IPS DF 4.7 (cell line): ENCODE results near the gene UNC5C.

Source experiments
- DNase-seq: peaks from one replicate; pipeline ENCODE4 v3.0.0-alpha.2; 2013; ENCODE audit warnings: low spot score; ENCODE audit errors: extremely low read depth

Gene UNC5C

DNA sequence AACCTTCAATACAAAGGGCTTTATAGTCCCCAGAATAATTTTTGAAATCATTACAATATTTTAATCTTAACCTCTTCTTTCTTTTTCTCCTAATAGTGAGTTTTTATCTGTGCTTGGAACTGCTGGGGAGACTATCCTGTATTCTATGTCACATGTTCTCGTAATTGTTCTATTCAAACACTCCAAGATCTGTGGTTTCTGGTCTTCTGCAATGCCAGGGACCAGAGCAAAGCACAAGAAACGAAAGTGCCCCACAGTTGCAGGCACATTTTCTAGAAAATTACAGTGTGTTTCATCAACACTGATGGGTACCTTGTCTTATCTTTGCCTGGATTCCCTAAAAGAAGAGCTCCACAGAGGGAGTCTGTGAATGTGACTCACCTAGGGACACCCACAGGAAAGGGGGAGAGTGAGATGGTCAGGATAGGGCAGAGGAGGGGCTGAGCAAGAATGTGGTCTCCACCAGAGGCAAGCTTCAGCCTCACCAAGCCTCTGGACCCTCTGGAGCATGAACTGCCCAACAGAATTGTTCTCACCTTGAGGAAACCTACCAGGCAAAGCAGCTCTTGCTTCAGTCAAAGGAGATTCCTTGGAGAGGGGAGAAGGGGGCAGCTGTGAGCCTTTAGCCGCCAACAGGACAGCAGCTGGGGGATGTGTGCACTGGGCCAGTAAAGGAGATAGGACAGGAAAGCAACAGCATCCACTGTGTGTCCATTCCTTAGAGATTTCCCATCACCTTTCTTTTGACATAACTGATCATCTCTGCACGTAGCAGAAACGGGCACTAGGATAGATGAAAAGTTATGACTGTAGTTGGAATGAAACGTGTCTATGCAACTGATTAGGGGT lies 25.9 kb downstream of the UNC5C start:
- no peak for DNase-seq

DNA sequence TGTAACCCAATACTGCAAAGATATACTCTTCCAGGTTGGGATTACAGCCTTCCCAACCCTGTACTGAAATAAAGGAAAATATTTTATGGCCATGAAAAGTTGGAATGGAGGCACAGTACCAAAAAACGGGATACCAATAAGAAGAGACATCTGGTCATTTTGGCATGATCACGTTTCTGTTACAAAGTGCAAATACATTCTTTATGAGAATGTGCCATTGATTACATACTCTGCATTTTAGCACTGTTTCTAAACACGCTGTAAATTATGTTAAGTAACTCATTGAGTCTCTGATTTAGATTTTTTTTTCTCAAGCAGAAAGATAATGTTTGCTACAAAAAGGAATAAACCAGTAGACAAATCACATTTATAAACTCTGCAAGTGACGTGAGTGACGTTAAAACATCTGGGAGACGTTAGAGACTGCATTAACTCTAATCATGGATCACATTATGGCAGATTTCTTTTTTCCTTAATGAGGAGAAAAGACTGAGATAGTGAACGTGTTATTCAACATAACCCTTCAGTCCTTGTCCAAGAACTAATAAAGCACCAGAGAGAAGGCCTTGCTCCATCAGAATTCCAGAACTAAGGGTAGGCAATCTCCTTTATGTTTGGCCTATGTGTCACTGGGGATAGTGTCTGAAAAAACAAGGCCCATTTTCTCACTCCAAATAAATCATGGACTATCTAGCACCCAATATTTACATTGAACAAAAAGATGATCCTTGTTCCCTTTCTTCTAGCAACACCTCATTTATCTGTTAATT lies 31.0 kb downstream of the UNC5C start:
- DNase-seq = no peak

DNA sequence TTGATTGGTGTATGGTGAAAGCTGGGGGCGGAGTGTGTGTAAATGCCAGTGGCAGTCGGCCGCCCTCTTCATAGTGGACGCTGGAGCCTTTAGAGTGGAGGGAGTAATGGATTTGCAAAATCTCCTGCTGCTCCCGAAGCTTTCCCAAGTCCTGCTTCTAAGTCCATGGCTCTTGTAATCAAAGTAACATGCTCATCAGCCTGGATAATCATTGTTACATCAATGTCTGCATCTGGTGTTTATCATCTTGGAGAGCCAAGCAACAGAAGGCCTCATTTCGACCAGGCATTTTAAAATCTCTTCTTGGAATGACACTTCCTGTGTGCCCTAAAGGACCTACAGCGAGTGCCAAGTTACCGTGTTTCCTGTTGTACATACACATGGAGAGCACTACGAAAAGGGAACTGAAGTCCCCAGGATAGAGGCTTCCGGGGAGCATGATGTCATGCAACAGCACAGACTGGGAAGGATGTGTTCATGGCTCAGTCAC lies 32.2 kb downstream of the UNC5C start:
- DNase-seq = no peak

- DNase-seq = no peak
Measured at GRCh38 chr4:95515589-95515988, 33.2 kb downstream of the UNC5C start.

DNA sequence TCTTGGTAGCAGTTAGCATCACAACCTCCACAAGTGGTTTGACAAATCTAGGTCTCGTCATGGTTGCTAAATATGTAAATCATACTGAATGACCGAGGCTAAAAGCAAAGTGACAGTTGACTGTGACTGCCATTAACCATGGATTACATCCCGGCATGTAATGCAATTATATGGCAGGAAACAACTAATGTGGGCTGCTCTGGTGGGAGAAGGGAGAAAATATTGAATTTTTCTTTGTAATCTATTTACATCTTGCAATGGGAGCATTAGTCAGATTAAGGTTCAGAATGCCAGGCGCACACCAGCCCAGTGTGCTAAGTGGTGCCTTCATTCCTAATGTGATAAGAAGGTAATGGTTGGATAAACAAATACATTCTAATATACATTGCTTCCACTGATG lies 35.8 kb downstream of the UNC5C start:
- no peak for DNase-seq

DNA sequence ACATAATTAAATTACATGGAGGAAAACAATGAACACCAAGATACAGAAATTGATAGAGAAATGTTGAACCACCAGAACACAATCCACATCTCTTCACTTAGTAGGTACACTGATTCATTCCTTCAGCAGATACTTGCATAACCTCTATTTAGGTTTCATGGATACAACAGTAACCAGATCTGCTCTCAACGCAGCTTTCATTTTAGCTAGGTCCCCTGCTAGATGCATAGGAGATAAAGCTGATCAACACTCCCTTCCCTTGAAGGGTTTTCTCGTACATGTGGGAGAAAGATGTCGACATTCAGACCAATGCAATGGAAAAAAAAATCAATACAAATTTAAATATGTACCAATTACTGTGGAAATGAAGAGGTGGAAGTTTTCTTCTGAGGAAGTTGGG lies 37.3 kb downstream of the UNC5C start:
- no peak for DNase-seq

DNA sequence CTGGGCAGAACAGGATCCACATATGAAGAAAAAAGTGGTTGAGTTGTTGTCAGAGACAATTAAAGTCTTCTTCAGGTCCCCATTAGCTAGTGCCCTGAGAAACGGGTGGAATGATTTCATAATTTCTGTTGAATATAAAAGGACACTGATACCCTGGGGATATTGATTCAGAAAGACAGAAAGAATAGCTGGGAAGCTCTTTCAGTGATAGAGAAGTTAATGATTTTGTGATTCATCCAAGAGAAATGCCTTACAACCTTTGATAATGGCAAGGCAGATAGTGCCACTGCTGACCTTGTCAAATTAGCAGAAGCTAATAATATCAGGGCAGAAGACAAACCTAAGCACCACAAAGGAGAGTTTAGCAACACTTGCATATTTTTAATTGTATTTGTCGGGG lies 37.9 kb downstream of the UNC5C start:
- no peak for DNase-seq

DNA sequence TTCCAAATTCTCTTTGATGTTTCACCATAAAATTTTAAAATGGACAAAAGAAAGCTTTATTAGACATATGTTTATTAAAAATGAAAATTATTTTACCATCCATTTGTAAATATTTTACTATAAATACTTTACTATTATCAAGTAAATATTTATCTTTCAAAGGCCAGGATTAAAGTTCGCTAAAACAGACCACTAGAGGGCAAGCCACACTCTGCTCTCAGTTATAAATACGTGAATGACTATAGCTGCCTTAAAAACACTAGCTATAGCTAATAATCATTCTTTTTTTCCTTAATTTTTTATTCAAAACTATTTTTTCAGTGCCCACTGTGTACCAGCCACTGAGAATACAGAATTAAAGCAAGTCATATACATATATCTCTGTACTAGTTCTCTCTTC lies 38.6 kb downstream of the UNC5C start:
- no peak for DNase-seq

DNA sequence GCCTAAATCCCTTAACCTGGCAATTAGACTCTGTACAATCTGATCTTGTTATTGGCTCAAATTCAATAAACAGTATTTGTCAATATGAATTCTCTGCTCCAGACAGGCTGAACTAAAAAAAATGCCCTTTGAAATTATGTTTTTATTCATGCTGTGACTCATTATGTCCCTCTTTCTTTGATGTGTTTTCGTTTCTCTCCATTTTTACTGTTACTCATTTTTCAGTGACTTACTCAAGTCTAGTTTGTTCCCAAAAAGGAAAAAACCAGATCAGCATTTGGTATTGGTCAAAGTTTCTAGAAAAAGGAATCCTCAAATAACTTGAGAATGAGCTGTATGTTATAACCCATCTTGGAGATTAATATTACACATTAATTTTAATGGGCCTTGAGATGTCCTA lies 40.4 kb downstream of the UNC5C start:
- no peak for DNase-seq

GRCh38 chr4:95507561-95507960 lies 41.2 kb downstream of the UNC5C start:
- DNase-seq = no peak

DNA sequence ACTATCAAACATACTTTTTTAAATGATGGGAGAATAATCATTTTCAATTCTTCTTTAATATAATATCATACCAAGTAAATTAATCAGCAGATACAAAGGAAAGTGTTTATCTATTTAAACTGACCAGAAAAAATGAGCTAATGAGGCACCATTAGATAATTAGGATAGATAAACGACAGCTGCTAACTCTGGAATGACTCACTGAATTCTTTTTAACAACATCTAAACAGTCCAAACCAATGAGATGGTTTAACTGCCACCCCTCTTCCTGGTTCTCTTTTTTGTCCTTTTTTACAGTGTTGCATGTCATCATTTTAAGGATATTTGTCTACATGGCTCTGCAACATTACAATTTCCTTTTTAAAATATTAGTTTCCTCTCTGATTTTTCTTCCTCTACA lies 41.6 kb downstream of the UNC5C start:
- no peak for DNase-seq

DNA sequence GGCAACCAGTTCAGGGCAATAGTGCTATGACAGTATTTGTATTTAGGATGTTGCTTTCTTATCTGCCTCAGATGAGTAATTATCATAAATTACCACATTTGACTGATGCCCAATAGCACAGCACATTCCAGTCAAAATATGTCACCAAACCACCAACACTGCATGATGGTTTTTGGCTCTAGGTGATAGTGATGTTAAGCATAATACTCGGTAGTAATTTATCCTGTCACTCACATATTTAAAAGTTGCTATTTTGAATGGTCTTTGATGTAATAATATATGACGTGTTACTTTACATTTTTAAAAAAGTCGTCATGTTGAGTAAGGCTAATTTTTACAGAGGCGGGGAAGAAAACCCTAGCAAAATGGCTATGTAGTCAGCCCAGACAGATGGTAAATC lies 42.5 kb downstream of the UNC5C start:
- DNase-seq = no peak

- no peak for DNase-seq
Measured at GRCh38 chr4:95505799-95506198, 43.0 kb downstream of the UNC5C start.

GRCh38 chr4:95505151-95505550 lies 43.6 kb downstream of the UNC5C start:
- no peak for DNase-seq

DNA sequence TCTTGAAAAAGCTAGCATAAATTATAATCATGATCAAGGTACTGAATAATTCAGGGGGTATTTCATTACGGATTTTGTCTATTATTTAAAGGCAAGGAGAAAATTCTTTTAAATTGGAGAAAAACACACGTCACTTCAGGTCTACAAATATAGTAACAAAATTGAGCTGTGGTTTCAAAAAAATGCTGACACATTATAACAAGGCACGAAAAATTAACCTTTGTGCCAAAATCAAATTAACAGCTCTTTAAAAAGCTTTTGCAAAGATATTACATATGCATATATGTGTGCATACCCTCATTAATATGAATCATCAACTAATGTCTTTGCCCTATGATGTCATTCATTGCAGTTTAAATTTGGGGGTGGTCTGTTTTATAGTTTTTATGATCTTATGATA lies 44.3 kb downstream of the UNC5C start:
- no peak for DNase-seq

GRCh38 chr4:95500361-95500760 lies 48.4 kb downstream of the UNC5C start:
- no peak for DNase-seq

- DNase-seq = no peak
Measured at GRCh38 chr4:95499291-95499696, 49.5 kb downstream of the UNC5C start.

- DNase-seq = no peak
Measured at GRCh38 chr4:95494186-95494585, 54.6 kb downstream of the UNC5C start.

DNA sequence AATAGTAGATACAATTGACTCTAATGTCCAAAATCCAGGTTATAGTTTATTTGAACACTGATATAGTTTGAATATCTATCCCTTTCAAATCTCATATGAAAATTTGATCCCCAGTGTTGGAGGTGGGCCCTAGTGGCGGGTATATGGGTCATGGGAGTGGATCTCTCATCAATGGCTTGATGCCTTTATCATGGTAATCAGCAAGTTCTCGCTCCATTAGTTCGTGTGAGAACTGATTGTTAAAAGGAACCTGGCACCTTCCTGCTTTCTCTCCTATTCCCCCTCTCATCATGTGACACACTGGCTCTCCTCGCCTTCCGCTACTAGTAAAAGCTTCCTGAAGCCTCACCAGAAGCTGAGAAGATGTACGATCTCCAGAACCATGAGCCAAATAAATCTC lies 70.1 kb downstream of the UNC5C start:
- DNase-seq = no peak

DNA sequence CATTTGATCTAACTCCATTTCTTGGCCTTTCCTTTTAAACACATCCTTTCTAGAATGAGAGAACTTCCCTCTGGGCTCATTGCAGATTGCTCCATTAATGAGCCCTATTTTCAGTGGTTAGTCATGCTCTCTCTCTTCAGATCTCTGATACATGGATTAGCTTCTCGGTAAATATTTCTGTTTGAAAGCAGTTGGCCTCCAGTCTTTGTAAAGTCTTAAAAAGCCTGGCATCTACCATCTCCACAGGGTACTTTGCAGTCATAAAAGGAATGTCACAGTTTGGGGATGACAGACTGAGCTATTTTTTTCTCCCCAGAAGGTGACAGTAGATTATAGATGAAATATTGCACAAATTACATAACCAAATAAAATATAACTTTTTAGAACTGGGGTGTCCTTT lies 72.7 kb downstream of the UNC5C start:
- no peak for DNase-seq

DNA sequence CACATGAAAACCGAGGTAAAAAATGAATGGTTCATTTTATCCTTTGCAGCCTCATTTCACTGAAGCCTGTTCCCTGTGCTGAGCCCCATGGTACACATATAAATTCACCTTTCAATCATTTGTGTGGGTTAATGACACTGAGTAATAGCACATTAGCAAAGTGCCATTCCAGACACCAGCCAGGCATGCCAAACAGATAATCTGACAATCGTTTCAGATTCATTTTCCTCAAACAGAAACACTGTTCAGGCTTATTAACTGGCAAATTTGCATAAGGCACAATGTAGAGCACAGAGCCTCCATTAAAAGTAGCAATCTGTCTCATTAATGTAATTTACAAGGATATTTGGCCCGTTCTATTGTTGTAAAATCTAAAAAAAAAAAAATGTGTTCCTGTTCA lies 76.2 kb downstream of the UNC5C start:
- DNase-seq = no peak

DNA sequence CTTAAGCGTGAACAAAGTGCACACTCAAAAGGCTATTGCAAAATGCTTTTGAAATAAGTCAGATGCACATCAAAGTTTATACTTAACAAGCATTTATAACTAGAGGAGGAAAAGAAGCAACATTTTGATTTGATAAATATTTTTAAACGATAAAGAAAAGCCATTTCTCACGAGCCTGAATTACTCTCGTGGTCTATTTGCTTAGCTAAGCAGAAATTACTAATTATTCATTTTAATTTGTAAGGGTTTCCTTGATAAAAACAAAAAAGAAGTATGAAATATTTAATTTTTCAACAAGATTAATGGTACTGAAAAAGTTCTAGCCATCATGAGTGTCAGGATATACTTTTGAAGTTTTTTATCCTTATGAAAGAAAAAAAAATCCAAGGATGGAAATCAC lies 78.2 kb downstream of the UNC5C start:
- no peak for DNase-seq

DNA sequence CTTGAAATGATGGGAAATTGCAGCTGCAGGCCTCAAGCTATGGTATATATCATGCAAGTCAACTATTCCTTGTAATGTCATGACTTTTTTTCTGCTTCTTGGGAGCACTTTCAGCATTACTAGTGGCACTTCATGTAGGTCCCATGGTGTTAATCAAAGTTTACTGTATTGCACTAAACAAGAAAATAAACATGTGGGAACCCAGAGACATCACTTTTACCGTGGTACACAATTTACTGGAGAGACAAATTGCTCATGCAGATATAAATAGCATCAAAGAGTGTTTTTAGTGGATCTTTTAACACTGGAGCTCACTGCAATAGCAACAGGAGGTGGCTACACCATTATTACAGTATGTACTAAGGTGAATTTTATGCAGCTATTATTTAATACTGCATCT lies 79.2 kb downstream of the UNC5C start:
- no peak for DNase-seq
